ENCODE results near the gene ZNF536.

- TF ChIP-seq CTCF (IDR thresholded peaks at IDR 0.05; ENCODE audit: low read length) (no peak), EZH2 (optimal IDR thresholded peaks at IDR 0.05; ENCODE audit: low read depth, low read length) (no peak)
Measured at GRCh38 chr19:30459859-30460258, 87.7 kb downstream of the ZNF536 start.
